NCI-H187 (cell line): ENCODE results near the gene EMC9.

ENCODE experiments used
- DNase-seq, 2 experiments: peaks; one replicate each; lab custom pipeline; 2025; lab: John Stamatoyannopoulos, UW

The EMC9 gene

GRCh38 chr14:24177041-24177825 is 35.8 kb upstream of the EMC9 start:
- DNase-seq, result no peak

- no peak for DNase-seq
Measured at GRCh38 chr14:24176599-24176998, 35.2 kb upstream of the EMC9 start.

- no peak for DNase-seq
Measured at GRCh38 chr14:24172871-24173281, 31.5 kb upstream of the EMC9 start.

GRCh38 chr14:24172261-24172860 is 31.0 kb upstream of the EMC9 start:
- DNase-seq, result no peak

- DNase-seq, result peak; percentile 96 to 98
Measured at GRCh38 chr14:24171422-24172260, 30.2 kb upstream of the EMC9 start, which contains the start of gene REC8. REC8 (plus strand) TSS chr14:24172080; CDS start chr14:24172553, 473 bp downstream.

GRCh38 chr14:24167469-24168114 is 26.2 kb upstream of the EMC9 start:
- no peak for DNase-seq

- DNase-seq, result no peak
Measured at GRCh38 chr14:24165785-24166184, 24.4 kb upstream of the EMC9 start.

- DNase-seq, result no peak
Measured at GRCh38 chr14:24164518-24164991, 23.2 kb upstream of the EMC9 start.

- no peak for DNase-seq
Measured at GRCh38 chr14:24162093-24162492, 20.7 kb upstream of the EMC9 start.

GRCh38 chr14:24160850-24161804 is 19.7 kb upstream of the EMC9 start, which contains the start of gene IRF9:
IRF9 (plus strand) TSS chr14:24161265; CDS start chr14:24162145, 880 bp downstream.
- peak; percentile 95 to 98 for DNase-seq

GRCh38 chr14:24160499-24160849 is 19.1 kb upstream of the EMC9 start:
- no peak for DNase-seq

GRCh38 chr14:24159777-24160498 is 18.5 kb upstream of the EMC9 start:
- no peak for DNase-seq

GRCh38 chr14:24157331-24157730 is 15.9 kb upstream of the EMC9 start:
- DNase-seq, result no peak

- DNase-seq, result no peak
Measured at GRCh38 chr14:24156840-24157239, 15.4 kb upstream of the EMC9 start.

- no peak for DNase-seq
Measured at GRCh38 chr14:24155100-24155499, 13.7 kb upstream of the EMC9 start.

GRCh38 chr14:24151404-24152080 is 10.2 kb upstream of the EMC9 start:
- DNase-seq, result no peak

- DNase-seq, result no peak
Measured at GRCh38 chr14:24150993-24151392, 9.6 kb upstream of the EMC9 start.

GRCh38 chr14:24150567-24150966 is 9.2 kb upstream of the EMC9 start:
- DNase-seq, result no peak

- DNase-seq, result no peak
Measured at GRCh38 chr14:24150061-24150460, 8.7 kb upstream of the EMC9 start.
